CD4-positive, alpha-beta memory T cell (primary cell): ENCODE measurements around the gene PRELID2. TPM values are rescaled to one million over a fixed set of nuclear protein-coding genes. Genes with fewer than 3 reads are reported as not detected.
"Not testable (repeated sequence)": the region's sequence is repeated elsewhere in the genome, so short reads cannot be mapped to it uniquely, and the experiment has no call there.

Experiments used
- CTCF ChIA-PET: fragments of 350-600 bp; sonication (Branson Sonifier 250); formaldehyde crosslinking; loops from one replicate; lab custom pipeline; 2021; ENCODE audit warnings: inconsistent platforms; ENCODE audit not compliant: partially characterized antibody; lab: Charles Lee
- POLR2A ChIA-PET: fragments of 350-600 bp; sonication (Branson Sonifier 250); formaldehyde crosslinking; loops from one replicate; lab custom pipeline; 2021; ENCODE audit not compliant: partially characterized antibody; lab: Charles Lee
- DNase-seq, 5 donors: peaks; one replicate each; pipeline versions ENCODE4 v3.0.0 to v3.0.0-alpha.2; 2020 to 2022; ENCODE audit warnings: mixed read lengths in 1 of 5
- H3K27ac ChIP-seq: one replicate; pipeline ENCODE4 v1.7.0; 2013; ENCODE audit warnings: low read depth, low read length
- H3K27me3 ChIP-seq: 2 replicates; pipeline ENCODE4 v1.7.0; 2013; ENCODE audit warnings: mild to moderate bottlenecking, low read length, moderate library complexity; ENCODE audit not compliant: insufficient read depth
- H3K36me3 ChIP-seq: 2 replicates; pipeline ENCODE4 v1.7.0; 2013; ENCODE audit warnings: mild to moderate bottlenecking, low read length, moderate library complexity; ENCODE audit not compliant: insufficient read depth
- H3K4me1 ChIP-seq: 2 replicates; pipeline ENCODE4 v1.7.0; 2013; ENCODE audit warnings: mild to moderate bottlenecking, low read length, moderate library complexity; ENCODE audit not compliant: insufficient read depth
- H3K4me3 ChIP-seq, 2 donors: one replicate each; pipeline ENCODE4 v1.7.0; 2013; ENCODE audit warnings: low read length in 2 of 2, mild to moderate bottlenecking in 1 of 2
- H3K9me3 ChIP-seq, 2 donors: one replicate each; pipeline ENCODE4 v1.7.0; 2013; ENCODE audit warnings: low read length in 2 of 2, control low read depth in 1 of 2; ENCODE audit not compliant: control insufficient read depth in 1 of 2
- H3K27ac Mint-ChIP-seq, 7 donors: one replicate each; pipeline ENCODE4 v1.8.0; 2020 to 2021; ENCODE audit warnings: mixed read lengths in 7 of 7, mild to moderate bottlenecking in 6 of 7, inconsistent platforms in 3 of 7, moderate library complexity in 3 of 7
- H3K27me3 Mint-ChIP-seq, 2 donors: one replicate each; pipeline ENCODE4 v1.8.0; 2020 to 2021; ENCODE audit warnings: mixed read lengths in 2 of 2
- H3K36me3 Mint-ChIP-seq, 2 donors: one replicate each; pipeline ENCODE4 v1.8.0; 2020 to 2021; ENCODE audit warnings: mixed read lengths in 2 of 2, inconsistent platforms in 1 of 2, mild to moderate bottlenecking in 1 of 2
- H3K4me1 Mint-ChIP-seq, 4 donors: one replicate each; pipeline ENCODE4 v1.8.0; 2020 to 2021; ENCODE audit warnings: mixed read lengths in 4 of 4, mild to moderate bottlenecking in 1 of 4
- H3K4me3 Mint-ChIP-seq, 8 donors: one replicate each; pipeline ENCODE4 v1.8.0; 2020 to 2021; ENCODE audit warnings: mixed read lengths in 8 of 8, mild to moderate bottlenecking in 7 of 8, moderate library complexity in 6 of 8, inconsistent platforms in 3 of 8
- H3K9me3 Mint-ChIP-seq, 8 donors: one replicate each; pipeline ENCODE4 v1.8.0; 2020 to 2021; ENCODE audit warnings: mixed read lengths in 8 of 8, mild to moderate bottlenecking in 5 of 8, inconsistent platforms in 3 of 8, moderate library complexity in 1 of 8
- intact Hi-C: fragments of 100-400 bp; cut with micrococcal nuclease; formaldehyde crosslinking; loops from one replicate; pipeline ENCODE4 v1.15.1; 2023
- polyA plus RNA-seq, 2 donors: library from polyadenylated mRNA; unstranded; fragments of 300-500 nt; fragmentation: Illumina TruSeq; gene quantifications; one replicate each; pipeline ENCODE4 v1.2.3, GENCODE V29; 2021
- total RNA-seq, 2 experiments: library from RNA; stranded (reverse); gene quantifications; one replicate each; pipeline ENCODE4 v1.2.3, GENCODE V29; 2021

PRELID2 gene
- total and polyA plus RNA-seq, 4 experiments from 2014 or later, result 1.7 to 3.1 (median 2.2) TPM

GRCh38 chr5:145798503-145798902 lies 36.6 kb downstream of the PRELID2 start:
- H3K36me3 ChIP-seq, H3K4me3 ChIP-seq, H3K27me3 Mint-ChIP-seq, H3K27me3 ChIP-seq, POLR2A ChIA-PET, intact Hi-C loops, DNase-seq, H3K4me1 ChIP-seq, CTCF ChIA-PET, H3K27ac Mint-ChIP-seq, H3K9me3 Mint-ChIP-seq, H3K36me3 Mint-ChIP-seq, H3K4me3 Mint-ChIP-seq, H3K27ac ChIP-seq, H3K9me3 ChIP-seq, H3K4me1 Mint-ChIP-seq: not testable (repeated sequence)

DNA sequence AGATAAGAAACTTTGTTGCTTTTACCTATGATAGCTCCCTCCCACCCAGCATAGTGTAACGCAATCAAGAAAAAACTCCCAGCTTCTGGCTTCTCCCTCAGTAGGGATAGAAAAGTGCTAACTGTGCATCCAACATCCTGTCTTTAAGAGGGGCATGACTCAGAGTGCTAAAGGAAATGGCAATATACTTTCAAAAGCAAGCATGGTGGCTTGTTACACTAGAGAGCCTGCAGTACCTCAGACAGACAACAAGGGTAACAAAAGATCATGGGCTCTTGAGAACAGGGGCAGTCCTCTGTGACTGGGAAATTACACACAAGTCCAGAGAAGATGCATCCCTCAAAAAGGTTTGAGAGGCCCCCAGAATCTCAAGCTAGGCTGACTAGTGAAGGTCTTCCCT lies 37.8 kb downstream of the PRELID2 start:
- no peak overlapping the region for H3K27ac ChIP-seq
- peaks cover 0 to 4% (median 0%) of the 10 kb centered on the region in 8 donors for H3K9me3 Mint-ChIP-seq
- no peaks in the 10 kb centered on the region for H3K9me3 ChIP-seq
- H3K27ac Mint-ChIP-seq, result no peak overlapping the region
- no peaks in the 10 kb centered on the region for H3K4me1 ChIP-seq
- H3K4me3 ChIP-seq, result no peak overlapping the region
- H3K4me1 Mint-ChIP-seq, result no peaks in the 10 kb centered on the region
- POLR2A ChIA-PET, result no interaction called here
- CTCF ChIA-PET, result no interaction called here
- H3K27me3 Mint-ChIP-seq, result no peaks in the 10 kb centered on the region
- H3K36me3 ChIP-seq, result no peaks in the 10 kb centered on the region
- H3K27me3 ChIP-seq, result no peaks in the 10 kb centered on the region
- H3K36me3 Mint-ChIP-seq, result no peaks in the 10 kb centered on the region
- H3K4me3 Mint-ChIP-seq, result no peak overlapping the region
- no peak for DNase-seq
- intact Hi-C loops, result no loop called here

- intact Hi-C loops, result no loop called here
- H3K4me3 ChIP-seq, result no peak overlapping the region
- H3K4me1 Mint-ChIP-seq, result no peaks in the 10 kb centered on the region
- H3K36me3 Mint-ChIP-seq, result no peaks in the 10 kb centered on the region
- no peak overlapping the region for H3K27ac Mint-ChIP-seq
- no peak overlapping the region for H3K27ac ChIP-seq
- H3K36me3 ChIP-seq, result no peaks in the 10 kb centered on the region
- CTCF ChIA-PET, result interaction anchor here (1.6 kb wide), 1 partner anchor 30 kb away, joined by 7 read pairs; no protein-coding TSS in a partner anchor
- no peaks in the 10 kb centered on the region for H3K4me1 ChIP-seq
- no peaks in the 10 kb centered on the region for H3K9me3 ChIP-seq
- H3K27me3 ChIP-seq, result no peaks in the 10 kb centered on the region
- H3K4me3 Mint-ChIP-seq, result no peak overlapping the region
- DNase-seq, result no peak
- H3K9me3 Mint-ChIP-seq, result peaks cover 0 to 4% (median 0%) of the 10 kb centered on the region in 8 donors
- H3K27me3 Mint-ChIP-seq, result no peaks in the 10 kb centered on the region
- POLR2A ChIA-PET, result no interaction called here
Measured at GRCh38 chr5:145796318-145796717, 38.8 kb downstream of the PRELID2 start.

GRCh38 chr5:145793574-145793973 lies 41.6 kb downstream of the PRELID2 start:
- no peaks in the 10 kb centered on the region for H3K9me3 ChIP-seq
- H3K27ac ChIP-seq, result no peak overlapping the region
- H3K36me3 ChIP-seq, result no peaks in the 10 kb centered on the region
- intact Hi-C loops, result no loop called here
- peaks cover 0 to 4% of the 10 kb centered on the region in 2 donors for H3K36me3 Mint-ChIP-seq
- DNase-seq, result no peak
- no peaks in the 10 kb centered on the region for H3K4me1 ChIP-seq
- ChIA-PET CTCF (interaction anchor here (1.3 kb wide), 1 partner anchor 11 kb away, joined by 3 read pairs; no protein-coding TSS in a partner anchor), POLR2A (no interaction called here)
- H3K27ac Mint-ChIP-seq, result no peak overlapping the region
- no peaks in the 10 kb centered on the region for H3K27me3 Mint-ChIP-seq
- H3K27me3 ChIP-seq, result no peaks in the 10 kb centered on the region
- H3K9me3 Mint-ChIP-seq, result peaks cover 0 to 4% (median 0%) of the 10 kb centered on the region in 8 donors
- no peaks in the 10 kb centered on the region for H3K4me1 Mint-ChIP-seq
- H3K4me3 ChIP-seq, result no peak overlapping the region
- H3K4me3 Mint-ChIP-seq, result no peak overlapping the region

DNA sequence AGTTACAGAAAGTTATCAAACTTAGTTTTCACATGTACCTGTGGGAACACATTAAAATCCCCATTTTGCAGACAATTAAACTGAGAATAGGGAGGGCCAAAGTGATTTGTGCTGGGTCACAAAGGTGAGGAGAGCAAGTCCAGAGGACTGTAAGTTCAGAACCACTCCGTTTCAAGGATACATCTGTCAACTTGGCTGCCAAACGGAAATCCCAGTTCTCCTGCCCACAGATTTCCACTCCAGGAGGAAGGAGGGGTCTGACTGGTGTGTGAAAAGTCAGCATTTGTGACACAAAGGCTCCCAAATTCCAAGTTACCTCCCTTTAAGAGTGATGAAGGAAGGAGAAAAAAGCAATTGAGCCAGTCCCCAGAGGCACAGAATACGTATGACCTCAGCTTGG lies 42.3 kb downstream of the PRELID2 start:
- H3K27ac Mint-ChIP-seq, result no peak overlapping the region
- CTCF ChIA-PET, result no interaction called here

GRCh38 chr5:145791866-145792265 lies 43.3 kb downstream of the PRELID2 start:
- Mint-ChIP-seq H3K36me3 (peaks cover 0 to 7% of the 10 kb centered on the region in 2 donors), H3K4me1 (no peaks in the 10 kb centered on the region), H3K4me3 (no peak overlapping the region), H3K27ac (no peak overlapping the region), H3K27me3 (peaks cover 0 to 2% of the 10 kb centered on the region in 2 donors), H3K9me3 (no peaks in the 10 kb centered on the region)
- Histone ChIP-seq H3K4me3 (no peak overlapping the region), H3K9me3 (no peaks in the 10 kb centered on the region), H3K27me3 (no peaks in the 10 kb centered on the region), H3K36me3 (no peaks in the 10 kb centered on the region), H3K27ac (no peak overlapping the region), H3K4me1 (no peaks in the 10 kb centered on the region)
- ChIA-PET CTCF (no interaction called here), POLR2A (no interaction called here)
- intact Hi-C loops, result no loop called here
- no peak for DNase-seq

More for the DNA sequence above, 42.3 kb downstream of the PRELID2 start:
- no peak for DNase-seq
- no peaks in the 10 kb centered on the region for H3K4me1 ChIP-seq
- intact Hi-C loops, result no loop called here
- peaks cover 0 to 2% (median 0%) of the 10 kb centered on the region in 8 donors for H3K9me3 Mint-ChIP-seq
- no peak overlapping the region for H3K4me3 Mint-ChIP-seq
- no peaks in the 10 kb centered on the region for H3K27me3 Mint-ChIP-seq
- no peaks in the 10 kb centered on the region for H3K4me1 Mint-ChIP-seq
- no peaks in the 10 kb centered on the region for H3K27me3 ChIP-seq
- H3K36me3 Mint-ChIP-seq, result peaks cover 0 to 7% of the 10 kb centered on the region in 2 donors
- no peaks in the 10 kb centered on the region for H3K36me3 ChIP-seq
- H3K27ac ChIP-seq, result no peak overlapping the region
- H3K4me3 ChIP-seq, result no peak overlapping the region
- H3K9me3 ChIP-seq, result no peaks in the 10 kb centered on the region
- POLR2A ChIA-PET, result no interaction called here

DNA sequence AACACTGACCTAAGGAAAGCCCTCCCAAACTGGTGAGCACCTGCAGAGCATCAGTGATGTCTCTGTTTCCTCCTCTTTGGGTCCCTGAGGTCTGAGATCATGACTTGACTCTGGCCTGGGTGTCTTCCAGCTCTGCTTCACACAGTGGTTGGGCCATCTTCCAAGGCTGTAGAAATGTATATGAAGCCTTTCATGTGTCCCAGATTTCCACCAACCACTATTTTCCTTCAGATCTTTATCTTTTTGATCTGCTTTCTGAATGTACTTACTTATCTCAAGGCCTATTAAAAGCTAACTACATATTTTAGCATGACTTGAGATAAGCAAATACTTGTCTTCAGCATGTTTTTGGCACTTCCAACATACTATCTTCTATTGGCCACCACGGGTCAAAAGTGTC lies 47.1 kb downstream of the PRELID2 start:
- Mint-ChIP-seq H3K4me1 (no peaks in the 10 kb centered on the region), H3K9me3 (no peaks in the 10 kb centered on the region), H3K4me3 (no peak overlapping the region), H3K27me3 (peaks cover 0 to 2% of the 10 kb centered on the region in 2 donors), H3K27ac (no peak overlapping the region), H3K36me3 (peaks cover 0 to 7% of the 10 kb centered on the region in 2 donors)
- ChIA-PET POLR2A (no interaction called here), CTCF (no interaction called here)
- Histone ChIP-seq H3K36me3 (no peaks in the 10 kb centered on the region), H3K27ac (no peak overlapping the region), H3K9me3 (no peaks in the 10 kb centered on the region), H3K4me1 (no peaks in the 10 kb centered on the region), H3K4me3 (no peak overlapping the region), H3K27me3 (no peaks in the 10 kb centered on the region)
- no peak for DNase-seq
- intact Hi-C loops, result no loop called here

DNA sequence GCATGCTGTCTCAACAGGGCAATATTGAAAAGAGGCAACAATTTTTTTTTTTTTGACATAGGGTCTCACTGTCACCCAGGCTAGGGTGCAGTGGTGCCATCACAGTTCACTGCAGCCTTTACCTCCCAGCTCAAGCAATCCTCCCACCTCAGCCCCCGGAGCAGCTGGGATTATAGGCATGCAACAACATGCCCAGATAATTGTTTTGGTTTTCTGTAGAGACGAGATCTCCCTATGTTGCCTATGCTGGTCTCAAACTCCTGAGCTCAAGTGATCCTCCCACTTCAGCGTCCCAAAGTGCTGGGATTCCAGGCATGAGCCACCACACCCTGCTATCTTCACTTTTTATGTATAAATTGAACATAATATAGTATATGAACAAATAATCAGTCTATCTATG lies 47.6 kb downstream of the PRELID2 start:
- H3K4me3 ChIP-seq, result no peak overlapping the region
- Mint-ChIP-seq H3K27ac (no peak overlapping the region), H3K36me3 (peaks cover 0 to 7% of the 10 kb centered on the region in 2 donors), H3K27me3 (peaks cover 0 to 2% of the 10 kb centered on the region in 2 donors), H3K4me3 (no peak overlapping the region), H3K4me1 (no peaks in the 10 kb centered on the region), H3K9me3 (no peaks in the 10 kb centered on the region)
- H3K9me3 ChIP-seq, result no peaks in the 10 kb centered on the region
- CTCF ChIA-PET, result no interaction called here
- H3K27ac ChIP-seq, result no peak overlapping the region
- intact Hi-C loops, result no loop called here
- DNase-seq, result no peak
- H3K4me1 ChIP-seq, result no peaks in the 10 kb centered on the region
- H3K36me3 ChIP-seq, result no peaks in the 10 kb centered on the region
- no peaks in the 10 kb centered on the region for H3K27me3 ChIP-seq
- POLR2A ChIA-PET, result no interaction called here
